RWPE1 (cell line): ENCODE data around the gene C7orf57.

Source experiments
- CTCF ChIA-PET: fragments of 350-600 bp; sonication (Branson Sonifier 250); formaldehyde crosslinking; extraction: SDS; loops from one replicate; lab custom pipeline; 2021; lab: Yijun Ruan, JAX
- POLR2A ChIA-PET: fragments of 400-600 bp; formaldehyde crosslinking; extraction: SDS; loops from one replicate; lab custom pipeline; 2020; ENCODE audit warnings: antibody characterized with exemption; ENCODE audit not compliant: low non-redundant PET; lab: Yijun Ruan, JAX
- DNase-seq: peaks from one replicate; pipeline ENCODE4 v3.0.0; 2012; ENCODE audit warnings: low spot score
- H3K27ac ChIP-seq: fragments of 450-650 bp; 2 replicates; pipeline ENCODE4 v1.5.1; 2017
- CTCF ChIP-seq: fragments of 450-650 bp; conservative IDR thresholded peaks from 2 replicates; pipeline ENCODE4 v1.5.1; 2017; ENCODE audit warnings: low read depth, mild to moderate bottlenecking

C7orf57 gene

GRCh38 chr7:48009954-48010353 lies 25.4 kb upstream of the C7orf57 start:
- POLR2A ChIA-PET: no interaction called here
- no peak for TF ChIP-seq CTCF

GRCh38 chr7:48011323-48011722 lies 24.0 kb upstream of the C7orf57 start:
- POLR2A ChIA-PET: no interaction called here
- CTCF ChIA-PET: interaction anchor here (0.6 kb wide), 1 partner anchor 29 kb away, joined by 4 read pairs; no protein-coding TSS in a partner anchor
- TF ChIP-seq CTCF: no peak
- DNase-seq: no peak
- no peak overlapping the region for H3K27ac ChIP-seq

More at GRCh38 chr7:48009954-48010353, 25.4 kb upstream of the C7orf57 start:
- no peak for DNase-seq
- CTCF ChIA-PET: interaction anchor here (0.7 kb wide), 1 partner anchor 190 kb away, joined by 3 read pairs; no protein-coding TSS in a partner anchor
- no peak overlapping the region for H3K27ac ChIP-seq

- ChIA-PET POLR2A (no interaction called here), CTCF (interaction anchor here (0.6 kb wide), 2 partner anchors 143 to 435 kb away, joined by 3 to 5 read pairs; no protein-coding TSS in a partner anchor)
- DNase-seq: no peak
- H3K27ac ChIP-seq: no peak overlapping the region
- no peak for TF ChIP-seq CTCF
Observed at GRCh38 chr7:48011951-48012350, 23.4 kb upstream of the C7orf57 start.

DNA sequence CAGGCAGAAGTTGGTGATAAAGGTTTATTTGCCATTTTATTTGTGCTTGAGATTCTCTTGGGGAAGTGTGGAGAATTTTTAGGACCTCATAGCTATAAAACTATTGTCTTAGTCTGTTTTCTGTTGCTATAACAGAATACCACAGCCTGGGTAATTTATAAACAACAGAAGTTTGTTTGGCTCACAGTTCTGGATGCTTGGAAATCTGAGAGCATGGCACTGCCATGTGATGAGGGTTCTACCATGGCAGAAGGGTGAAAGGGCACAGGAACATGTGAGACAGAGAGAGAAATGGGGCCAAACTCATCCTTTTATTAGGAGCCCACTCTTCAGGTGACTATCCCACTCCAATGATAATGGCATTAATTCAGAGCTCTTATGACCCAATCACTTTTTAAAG lies 18.7 kb upstream of the C7orf57 start:
- ChIA-PET CTCF (interaction anchor here (0.6 kb wide), 1 partner anchor 12 kb away, joined by 3 read pairs; the partner anchor contains the start of gene SUN3), POLR2A (no interaction called here)
- no peak for DNase-seq
- no peak for TF ChIP-seq CTCF
- H3K27ac ChIP-seq: no peak overlapping the region

DNA sequence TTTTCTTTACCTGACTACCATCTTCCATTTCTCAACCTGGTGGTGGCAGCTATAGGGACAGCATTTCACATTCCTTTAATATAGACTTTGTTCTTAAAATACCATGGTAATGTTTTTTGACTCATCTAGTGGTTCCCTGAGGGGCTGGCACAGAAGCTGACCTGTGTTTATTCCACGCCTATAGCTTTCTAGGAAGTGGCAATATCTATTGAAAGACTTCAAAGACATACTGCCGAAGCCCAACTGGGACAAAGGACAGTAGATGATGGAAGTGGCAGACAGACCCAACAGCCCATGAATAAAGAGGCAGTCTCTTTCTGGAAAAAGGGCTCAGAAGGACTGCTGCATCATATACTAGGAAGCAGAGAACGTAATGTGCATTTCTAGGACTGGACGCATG lies 17.7 kb upstream of the C7orf57 start:
- H3K27ac ChIP-seq: no peak overlapping the region
- POLR2A ChIA-PET: no interaction called here
- no peak for TF ChIP-seq CTCF
- DNase-seq: no peak
- CTCF ChIA-PET: no interaction called here

DNA sequence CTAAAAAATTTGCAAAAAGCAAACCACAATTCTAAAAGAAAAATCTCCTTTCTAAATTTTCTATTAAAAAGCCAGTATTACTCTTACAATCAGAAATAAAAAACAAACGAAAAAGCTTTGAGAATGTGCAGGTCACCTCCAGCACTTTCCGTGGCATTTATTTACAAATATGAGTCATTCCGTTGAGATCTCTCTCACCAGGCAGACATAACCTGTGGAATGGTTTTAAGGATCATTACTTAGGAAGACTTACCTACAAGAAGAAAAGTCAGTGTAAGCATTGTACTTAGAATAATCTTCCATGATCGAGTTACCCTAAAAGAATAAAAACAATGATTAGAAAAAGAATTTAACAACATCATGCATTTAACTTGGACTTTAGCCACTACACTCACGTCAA lies 9.7 kb upstream of the C7orf57 start:
- POLR2A ChIA-PET: no interaction called here
- no peak for TF ChIP-seq CTCF
- no peak overlapping the region for H3K27ac ChIP-seq
- DNase-seq: no peak
- CTCF ChIA-PET: no interaction called here
